ENCODE results near the gene PSMD1.

PSMD1 gene

GRCh38 chr2:231181860-231182512 lies 125.3 kb downstream of the PSMD1 start:
- ChIA-PET CTCF (interaction anchor here (0.5 to 2.1 kb wide), 2 partner anchors 10 to 183 kb away, joined by 3 to 11 read pairs; no protein-coding TSS in a partner anchor), POLR2A (no interaction called here)
- no peaks in the 10 kb centered on the region for H3K9me3 ChIP-seq (ENCODE audit: control insufficient read depth, insufficient read depth, low read depth, low read length)
- no peak overlapping the region for H3K4me3 ChIP-seq (ENCODE audit: low read depth, low read length)
- H3K36me3 ChIP-seq (ENCODE audit: control insufficient read depth in 2 of 2, insufficient read depth in 1 of 2, low read length in 2 of 2) = peaks cover 0 to 4% of the 10 kb centered on the region in 2 experiments; a peak in 1 of 3 replicates
- TF ChIP-seq TRIM28 (IDR thresholded peaks at IDR 0.05; ENCODE audit: borderline replicate concordance, low read length) = peak; percentile 34; the same call in 1 of the 2 replicates
- no peak for TF ChIP-seq MYNN (tag by site-specific recombination; IDR thresholded peaks at IDR 0.05; ENCODE audit: borderline replicate concordance)
- peak; percentile 59 for TF ChIP-seq ZIC2 (tag by site-specific recombination; IDR thresholded peaks at IDR 0.05)
- H3K4me1 ChIP-seq (ENCODE audit: control insufficient read depth, insufficient read depth, low read length) = no peaks in the 10 kb centered on the region
- no peak overlapping the region; the same call in 1 of the 2 replicates for H3K27ac ChIP-seq (ENCODE audit: extremely low read depth, low read depth, low read length)

- Histone ChIP-seq H3K36me3 (ENCODE audit: control insufficient read depth in 2 of 2, insufficient read depth in 1 of 2, low read length in 2 of 2) (peaks cover 0 to 3% of the 10 kb centered on the region in 2 experiments; a peak in 1 of 3 replicates), H3K4me3 (ENCODE audit: low read depth, low read length) (no peak overlapping the region), H3K27ac (ENCODE audit: extremely low read depth, low read depth, low read length) (no peak overlapping the region), H3K4me1 (ENCODE audit: control insufficient read depth, insufficient read depth, low read length) (no peaks in the 10 kb centered on the region), H3K9me3 (ENCODE audit: control insufficient read depth, insufficient read depth, low read depth, low read length) (no peaks in the 10 kb centered on the region)
- ChIA-PET CTCF (interaction anchor here (2.1 kb wide), 1 partner anchor 9 kb away, joined by 11 read pairs; no protein-coding TSS in a partner anchor), POLR2A (no interaction called here)
- TF ChIP-seq ZBTB49 (tag by site-specific recombination; IDR thresholded peaks at IDR 0.05; ENCODE audit: low read depth) (no peak), HIC1 (tag by site-specific recombination; IDR thresholded peaks at IDR 0.05) (no peak), ZNF121 (tag by site-specific recombination; IDR thresholded peaks at IDR 0.05) (no peak), KLF16 (tag by site-specific recombination; IDR thresholded peaks at IDR 0.05) (no peak), ZFP3 (tag by site-specific recombination; IDR thresholded peaks at IDR 0.05; ENCODE audit: low read depth) (no peak), ZNF768 (tag by site-specific recombination; IDR thresholded peaks at IDR 0.05) (no peak), ZNF114 (tag by site-specific recombination; IDR thresholded peaks at IDR 0.05) (no peak), MZF1 (tag by site-specific recombination; IDR thresholded peaks at IDR 0.05; ENCODE audit: borderline replicate concordance) (no peak), PRDM4 (tag by site-specific recombination; IDR thresholded peaks at IDR 0.05) (no peak), ZEB2 (tag by site-specific recombination; IDR thresholded peaks at IDR 0.05) (no peak), ZNF692 (tag by site-specific recombination; IDR thresholded peaks at IDR 0.05) (no peak), ZNF266 (tag by site-specific recombination; IDR thresholded peaks at IDR 0.05; ENCODE audit: low read depth) (no peak), BCL11A (tag by site-specific recombination; IDR thresholded peaks at IDR 0.05; ENCODE audit: low read depth) (no peak)
Measured at GRCh38 chr2:231182513-231182899, 125.8 kb downstream of the PSMD1 start.
